SKM-1 treated with dmso at 0.1 percent for 144 hours (cell line): ENCODE results near the gene HES3.

Experiments used
- DNase-seq: peaks from one replicate; lab custom pipeline; 2025; ENCODE audit not compliant: unreplicated experiment; lab: John Stamatoyannopoulos, UW

Gene HES3

DNA sequence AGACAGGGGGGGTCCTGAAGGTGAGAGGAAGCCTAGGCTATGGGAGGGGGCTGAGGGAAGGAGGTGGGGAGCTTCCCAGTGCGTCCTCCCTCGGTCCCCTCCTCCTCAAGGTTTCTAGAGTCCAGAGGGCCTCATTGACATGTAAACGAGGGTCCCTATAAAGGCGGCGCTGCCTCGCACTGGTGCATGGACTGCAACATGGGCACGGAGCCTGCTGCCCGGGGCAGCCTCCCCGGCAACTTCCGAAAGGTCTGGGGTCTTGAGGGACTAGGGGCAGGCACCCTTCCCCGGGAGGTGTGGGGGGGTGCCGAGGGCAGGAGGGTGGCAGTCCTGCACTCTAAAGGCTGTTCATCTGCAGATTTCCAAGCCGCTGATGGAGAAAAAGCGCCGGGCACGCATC, at the start of gene HES3:
Gene HES3, plus strand, starts transcription at position 187 of the 400 bp plus-strand sequence. Its CDS starts 187 bp downstream, at position 374.
- no peak for DNase-seq

DNA sequence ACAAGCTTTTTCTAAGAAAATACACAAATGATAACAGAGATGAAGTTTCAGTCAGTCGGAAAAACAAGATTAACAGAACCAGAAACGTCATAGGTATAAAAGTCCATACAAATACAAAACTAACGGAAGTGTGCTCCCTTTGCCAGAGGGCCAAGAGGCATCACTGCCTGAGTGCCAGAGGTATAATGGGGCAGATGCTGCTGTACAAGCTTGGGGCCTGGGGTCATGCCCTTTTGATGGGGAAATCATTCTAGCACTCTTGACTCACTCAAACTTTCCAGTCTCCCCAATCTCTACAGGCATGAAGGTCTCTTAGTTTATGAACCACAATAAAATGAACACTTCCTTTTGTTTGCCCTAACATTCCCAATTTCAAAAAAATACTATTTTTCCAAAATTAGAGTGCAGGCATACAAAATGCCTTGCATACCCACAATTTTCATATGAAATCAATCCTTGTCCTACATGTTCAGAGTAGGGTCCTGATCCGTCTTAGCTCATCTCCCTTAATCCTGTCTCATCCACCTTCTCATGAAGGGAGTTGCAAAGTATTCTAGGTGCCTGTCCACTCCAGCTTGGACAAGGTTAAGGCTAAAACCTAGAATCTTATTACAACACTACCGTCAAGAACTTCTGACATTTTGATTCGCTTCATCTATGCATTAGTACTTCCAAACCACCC, 46.1 kb upstream of the HES3 start:
- DNase-seq, result no peak

DNA sequence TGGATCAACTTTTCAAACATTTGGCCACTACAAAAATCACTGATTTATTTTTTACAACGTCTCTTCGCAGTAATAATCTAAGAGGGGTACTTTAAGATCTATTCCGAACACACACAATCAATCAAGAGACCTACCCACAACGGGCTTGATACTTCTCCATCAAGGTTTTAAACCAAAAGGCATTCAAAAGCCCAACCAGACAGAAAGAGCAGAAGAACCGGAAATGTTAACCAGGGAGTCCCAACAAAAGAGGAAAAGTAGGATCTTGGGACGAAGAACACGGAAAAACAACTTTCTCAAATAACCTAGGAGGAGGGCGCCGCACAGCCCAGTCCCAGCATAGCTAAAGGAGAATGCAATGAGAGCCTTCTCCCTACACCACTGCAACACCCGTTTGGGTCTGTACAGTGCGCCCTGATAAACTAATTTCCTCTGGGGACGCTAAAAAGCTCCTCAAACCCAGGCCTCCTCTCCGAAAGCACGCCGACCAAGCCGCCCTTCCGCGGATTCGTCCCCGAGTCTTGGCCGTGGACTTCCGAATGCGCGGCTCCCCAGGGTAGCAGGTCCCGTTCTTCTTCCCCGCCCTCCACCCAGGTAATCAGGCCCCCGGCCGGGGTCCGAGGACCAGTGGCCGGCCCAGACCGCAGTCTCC, 45.2 kb upstream of the HES3 start:
- DNase-seq, result no peak

DNA sequence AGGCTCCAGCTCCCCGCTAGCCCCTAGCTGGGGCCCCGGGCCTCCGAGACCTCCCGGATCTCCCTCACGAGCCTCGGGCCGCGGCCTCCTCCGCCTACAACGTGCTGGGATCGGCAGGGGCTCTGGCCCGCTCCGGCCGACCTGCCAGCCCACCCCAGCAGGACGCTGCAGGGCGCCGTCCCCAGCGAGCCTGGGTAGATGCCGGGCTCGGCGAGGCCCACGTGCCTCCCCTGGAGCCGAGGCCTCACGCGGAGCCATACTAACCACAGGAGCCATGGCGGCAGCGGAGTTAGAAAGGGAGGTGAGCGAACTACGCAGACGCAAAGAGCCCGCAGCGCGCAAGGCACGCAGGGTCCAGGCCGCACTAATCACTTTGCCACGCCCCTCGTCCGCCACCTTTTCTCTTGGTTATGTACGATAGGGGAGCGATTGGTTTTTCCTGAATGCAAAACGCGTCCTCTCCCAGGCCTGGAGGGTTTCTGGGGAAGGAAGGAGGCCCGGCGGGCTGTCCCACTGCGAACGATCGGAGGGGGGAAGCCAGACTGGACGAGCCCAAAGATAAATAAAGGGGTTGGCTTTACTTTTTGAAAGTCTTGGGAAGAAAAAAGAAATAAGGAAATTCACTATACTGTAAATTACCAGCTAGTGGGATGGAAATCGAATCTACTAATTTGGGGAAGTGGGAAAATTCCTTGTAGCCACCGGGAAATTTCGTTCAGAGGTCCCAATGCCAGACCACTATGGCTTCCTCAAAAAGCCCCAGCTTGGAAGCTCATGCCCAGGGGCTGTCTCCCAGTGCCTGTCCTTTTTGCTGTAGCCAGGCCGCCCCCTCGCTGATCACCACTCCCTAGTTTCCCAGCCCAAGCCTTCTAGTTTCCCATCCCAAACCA, 44.4 kb upstream of the HES3 start, which contains the start of gene RPL22:
Gene RPL22, minus strand, starts transcription at position 298 of the 890 bp plus-strand sequence. Its CDS starts 22 bp downstream, at position 276.
- DNase-seq, result peak; percentile 99

GRCh38 chr1:6200188-6200809, 43.7 kb upstream of the HES3 start:
- DNase-seq, result no peak

- no peak for DNase-seq
These were observed 41.7 kb upstream of the HES3 start for GRCh38 chr1:6202256-6202655.

DNA sequence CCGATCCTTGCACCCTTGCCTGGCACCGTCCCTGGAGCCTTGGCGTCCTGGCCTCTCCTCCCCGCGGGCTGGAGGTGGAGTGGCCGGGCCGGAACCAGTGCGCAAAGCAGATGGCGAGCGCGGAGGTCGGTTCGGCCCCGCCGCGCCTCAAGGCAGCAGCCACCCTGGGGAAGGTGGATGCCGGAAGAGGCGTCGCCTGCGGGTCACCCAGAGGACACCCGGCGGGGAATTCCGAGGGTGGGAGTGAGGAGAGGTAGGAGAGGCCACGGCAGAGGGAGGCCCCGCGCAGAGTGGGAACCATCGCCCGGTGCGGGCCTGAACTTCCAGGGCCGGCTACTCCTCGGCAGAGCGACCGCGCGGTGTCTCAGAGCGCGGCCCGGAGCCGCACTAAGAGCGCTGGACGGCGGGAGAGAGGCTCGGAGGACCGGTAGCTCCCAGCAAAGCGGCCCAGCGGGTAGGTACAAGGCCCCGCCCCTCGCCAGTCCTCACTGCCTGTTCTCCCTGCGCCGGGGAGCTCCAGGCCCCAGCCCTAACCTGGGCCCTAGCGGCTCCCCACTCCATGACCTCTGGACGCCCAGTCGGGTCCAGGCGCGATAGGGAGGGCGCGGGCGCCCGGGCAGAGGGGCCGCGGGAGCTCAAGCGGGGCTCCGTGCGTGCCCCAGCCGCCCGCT, 38.0 kb upstream of the HES3 start, which contains the start of gene RNF207:
Gene RNF207, plus strand, starts transcription at position 271 of the 671 bp plus-strand sequence. CDS start 417 bp downstream, outside the sequence.
- no peak for DNase-seq

DNA sequence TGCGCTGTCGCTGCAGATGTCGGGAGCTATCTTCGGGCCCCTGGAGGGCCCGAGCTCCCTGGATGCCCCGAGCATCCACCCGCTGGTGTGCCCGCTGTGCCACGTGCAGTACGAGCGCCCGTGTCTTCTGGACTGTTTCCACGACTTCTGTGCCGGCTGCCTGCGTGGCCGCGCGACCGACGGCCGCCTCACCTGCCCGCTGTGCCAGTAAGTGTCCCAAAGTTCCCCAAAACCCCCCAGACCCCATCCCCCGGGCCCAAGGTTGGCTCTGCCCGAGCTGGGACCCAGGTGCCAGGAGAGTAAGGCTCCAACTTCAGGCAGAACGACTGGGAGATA, 37.5 kb upstream of the HES3 start:
- no peak for DNase-seq

- DNase-seq, result no peak
These were observed 36.7 kb upstream of the HES3 start for GRCh38 chr1:6207075-6207885.

GRCh38 chr1:6207921-6208320, 36.1 kb upstream of the HES3 start:
- no peak for DNase-seq

GRCh38 chr1:6208723-6209660, 35.0 kb upstream of the HES3 start:
- DNase-seq, result peak; percentile 34

DNA sequence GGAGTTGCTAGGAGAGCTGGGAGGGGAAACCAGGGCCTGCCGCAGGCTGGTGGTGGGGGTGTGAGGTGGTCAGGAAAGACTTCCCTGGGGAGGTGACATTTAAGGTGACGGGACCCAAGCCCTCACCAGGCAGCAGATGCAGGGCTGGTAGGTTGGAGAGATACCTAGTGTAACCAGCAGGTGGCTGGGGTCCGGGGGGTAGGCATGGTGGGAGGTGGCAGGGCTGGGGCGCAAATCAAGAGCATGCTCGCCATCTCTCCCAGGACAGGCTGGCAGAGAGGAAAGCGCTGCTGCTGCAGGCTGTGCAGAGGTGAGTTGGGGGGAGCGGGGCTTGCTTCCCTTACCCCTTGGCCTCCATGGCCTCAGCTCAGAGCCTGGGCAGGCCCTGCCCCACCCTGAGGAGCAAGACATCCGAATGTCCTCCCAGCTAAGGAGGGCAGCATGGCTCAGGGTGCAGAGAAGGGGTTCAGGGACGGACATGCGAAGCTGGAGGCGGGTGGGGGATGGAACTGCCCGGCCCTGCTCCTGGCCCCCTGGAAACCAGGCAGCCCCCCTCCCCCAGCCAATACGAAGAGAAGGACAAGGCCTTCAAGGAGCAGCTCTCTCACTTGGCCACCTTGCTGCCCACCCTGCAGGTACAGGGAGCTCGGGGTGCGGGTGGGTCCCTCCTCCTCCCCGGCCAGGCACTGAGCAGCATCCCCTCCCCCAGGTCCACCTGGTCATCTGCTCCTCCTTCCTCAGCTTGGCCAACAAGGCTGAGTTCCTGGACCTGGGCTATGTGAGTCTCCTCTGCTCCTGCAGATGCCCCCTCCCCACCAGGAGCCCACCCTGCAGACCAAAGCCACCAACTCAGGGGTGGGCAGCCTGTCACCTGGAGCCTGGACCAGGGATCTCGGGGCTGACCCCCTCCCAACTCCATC, 34.1 kb upstream of the HES3 start:
- DNase-seq, result peak; percentile 68

DNA sequence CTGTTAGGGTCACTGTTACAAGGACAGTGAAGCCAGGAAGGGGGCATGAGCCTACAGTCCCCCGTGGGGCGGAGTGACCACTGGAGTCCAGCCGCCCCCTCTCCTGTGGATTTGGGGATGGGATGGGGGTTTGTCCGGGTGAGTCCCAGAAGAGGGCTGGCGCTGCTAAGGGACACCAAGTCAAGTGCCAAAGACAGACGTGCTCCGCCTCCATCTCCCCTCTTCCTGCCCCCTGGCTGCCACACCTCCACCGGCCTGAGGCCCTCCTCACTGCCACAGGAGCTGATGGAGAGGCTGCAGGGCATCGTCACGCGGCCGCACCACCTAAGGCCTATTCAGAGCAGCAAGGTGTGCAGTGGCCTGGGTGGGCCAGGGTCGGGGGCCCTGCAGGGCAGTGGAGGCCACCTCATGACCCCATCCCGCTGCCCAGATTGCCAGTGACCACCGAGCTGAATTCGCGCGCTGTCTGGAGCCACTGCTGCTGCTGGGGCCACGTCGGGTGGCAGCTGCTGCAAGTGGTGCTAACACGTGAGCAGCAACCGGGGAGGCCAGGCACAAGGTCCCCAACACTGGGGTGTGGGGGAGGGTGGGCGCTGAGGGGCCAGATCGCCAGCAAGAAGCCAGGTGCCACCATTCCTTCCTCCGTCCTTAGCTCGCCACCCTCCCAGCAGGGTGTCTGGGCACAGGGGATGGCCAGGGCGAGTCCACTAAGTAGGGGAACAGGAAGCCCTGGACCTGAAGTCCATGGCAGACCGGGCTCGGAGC, 33.2 kb upstream of the HES3 start:
- no peak for DNase-seq

GRCh38 chr1:6211731-6212130, 32.2 kb upstream of the HES3 start:
- DNase-seq, result no peak

DNA sequence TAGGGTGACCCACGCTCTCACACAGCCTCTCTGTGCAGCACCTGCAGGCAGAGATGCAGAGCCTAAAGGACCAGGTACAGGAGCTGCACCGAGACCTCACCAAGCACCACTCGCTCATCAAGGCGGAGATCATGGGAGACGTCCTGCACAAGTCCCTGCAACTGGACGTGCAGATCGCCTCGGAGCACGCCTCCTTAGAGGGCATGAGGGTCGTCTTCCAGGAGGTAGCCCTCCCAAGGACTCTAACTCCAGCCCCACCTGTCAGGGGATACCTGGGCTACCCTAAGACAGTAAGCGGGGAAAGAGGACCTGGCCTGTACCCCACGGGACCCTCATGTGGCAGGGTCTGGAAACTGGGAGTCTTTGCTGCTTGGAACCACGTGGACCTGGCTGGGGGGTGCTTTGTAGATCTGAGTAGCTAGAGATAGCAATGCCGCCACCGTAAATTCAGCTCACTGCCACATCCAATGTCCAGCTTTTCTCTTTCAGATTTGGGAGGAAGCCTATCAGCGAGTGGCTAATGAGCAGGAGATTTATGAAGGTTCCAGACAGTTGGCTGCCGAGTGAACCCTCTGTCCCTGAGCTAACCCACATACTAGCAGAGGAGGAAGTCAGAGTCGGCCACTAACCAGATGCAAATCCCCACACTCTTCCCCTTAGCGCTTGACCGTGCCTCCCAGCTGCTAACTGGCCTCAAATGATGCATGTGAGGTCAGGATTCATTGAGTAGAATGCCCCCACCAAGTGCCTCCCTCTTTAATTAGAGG, 31.6 kb upstream of the HES3 start:
- DNase-seq, result peak; percentile 18
